NCI-H2081 (cell line): ENCODE data around the gene GALNT16.
"Not testable (repeated sequence)": the region's sequence is repeated elsewhere in the genome, so short reads cannot be mapped to it uniquely, and the experiment has no call there.

Experiments
- DNase-seq, 2 experiments: peaks; one replicate each; lab custom pipeline; 2025; lab: John Stamatoyannopoulos, UW

The GALNT16 gene

GRCh38 chr14:69363964-69364363 lies 104.0 kb downstream of the GALNT16 start:
- no peak for DNase-seq

- no peak for DNase-seq
Observed at GRCh38 chr14:69364378-69364777, 104.4 kb downstream of the GALNT16 start.

GRCh38 chr14:69366069-69366468 lies 106.1 kb downstream of the GALNT16 start:
- DNase-seq, result no peak

- DNase-seq, result no peak
Observed at GRCh38 chr14:69366761-69367160, 106.8 kb downstream of the GALNT16 start.

- no peak for DNase-seq
Observed at GRCh38 chr14:69368381-69368780, 108.4 kb downstream of the GALNT16 start.

- DNase-seq, result no peak
Observed at GRCh38 chr14:69370061-69370460, 110.1 kb downstream of the GALNT16 start.

GRCh38 chr14:69372146-69372545 lies 112.2 kb downstream of the GALNT16 start:
- no peak for DNase-seq

- DNase-seq, result no peak
Observed at GRCh38 chr14:69373104-69373503, 113.1 kb downstream of the GALNT16 start.

GRCh38 chr14:69374235-69374634 lies 114.3 kb downstream of the GALNT16 start:
- DNase-seq, result no peak

GRCh38 chr14:69375182-69375581 lies 115.2 kb downstream of the GALNT16 start:
- no peak for DNase-seq

- DNase-seq, result no peak
Observed at GRCh38 chr14:69375722-69376121, 115.8 kb downstream of the GALNT16 start.

- DNase-seq, result no peak
Observed at GRCh38 chr14:69376439-69376838, 116.5 kb downstream of the GALNT16 start.

GRCh38 chr14:69378274-69378673 lies 118.3 kb downstream of the GALNT16 start:
- no peak for DNase-seq

- DNase-seq, result no peak
Observed at GRCh38 chr14:69387311-69387710, 127.4 kb downstream of the GALNT16 start.

GRCh38 chr14:69391400-69391799 lies 131.4 kb downstream of the GALNT16 start:
- not testable (repeated sequence) for DNase-seq

GRCh38 chr14:69392481-69392880 lies 132.5 kb downstream of the GALNT16 start:
- no peak for DNase-seq

- no peak for DNase-seq
Observed at GRCh38 chr14:69395929-69396328, 136.0 kb downstream of the GALNT16 start.

GRCh38 chr14:69398053-69398817 lies 138.3 kb downstream of the GALNT16 start, which contains the start of the genes ERH and SLC39A9:
ERH (minus strand) TSS chr14:69398299; CDS start chr14:69398233, 66 bp downstream.
SLC39A9 (plus strand) TSS chr14:69398692; CDS start chr14:69399370, 678 bp downstream.
- DNase-seq, result peak; percentile 92 to 98

- no peak for DNase-seq
Observed at GRCh38 chr14:69398818-69399210, 138.9 kb downstream of the GALNT16 start.

GRCh38 chr14:69399750-69400149 lies 139.8 kb downstream of the GALNT16 start:
- DNase-seq, result no peak

GRCh38 chr14:69400154-69400553 lies 140.2 kb downstream of the GALNT16 start:
- no peak for DNase-seq

GRCh38 chr14:69401841-69402240 lies 141.9 kb downstream of the GALNT16 start:
- no peak for DNase-seq

GRCh38 chr14:69404478-69404877 lies 144.5 kb downstream of the GALNT16 start:
- DNase-seq, result no peak

GRCh38 chr14:69404883-69405282 lies 144.9 kb downstream of the GALNT16 start:
- DNase-seq, result no peak
